Measurements from ENCODE around the gene DIPK1B.
"Not testable (repeated sequence)": the region's sequence is repeated elsewhere in the genome, so short reads cannot be mapped to it uniquely, and the experiment has no call there.

DIPK1B gene

GRCh38 chr9:136700304-136700703, 12.1 kb upstream of the DIPK1B start:
- no peak for DNase-seq

- DNase-seq: no peak
Observed at GRCh38 chr9:136700959-136701667, 11.3 kb upstream of the DIPK1B start.

DNA sequence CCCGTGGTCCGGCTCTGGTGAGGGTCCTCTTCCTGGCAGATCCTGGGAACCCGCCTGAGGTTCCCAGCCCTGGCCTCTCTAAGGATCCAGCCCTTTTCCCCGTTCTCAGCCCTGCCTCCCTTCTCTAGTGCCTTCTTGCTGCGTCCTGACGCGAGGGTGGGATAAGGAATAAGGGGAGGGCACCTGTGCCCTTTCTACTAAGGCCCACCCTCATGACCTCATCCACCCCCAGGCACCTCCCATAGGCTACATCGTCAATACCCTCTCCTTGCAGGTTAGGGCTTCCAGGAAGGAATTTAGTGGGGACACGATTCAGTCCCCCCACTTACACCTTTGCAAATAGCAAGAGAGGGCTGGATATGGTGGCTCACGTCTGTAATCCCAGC, 10.7 kb upstream of the DIPK1B start:
- DNase-seq: no peak

- DNase-seq: no peak
Observed at GRCh38 chr9:136703276-136703860, 9.0 kb upstream of the DIPK1B start.

- DNase-seq: not testable (repeated sequence)
Observed at GRCh38 chr9:136704741-136705140, 7.6 kb upstream of the DIPK1B start.

GRCh38 chr9:136705564-136705963, 6.8 kb upstream of the DIPK1B start:
- DNase-seq: no peak

- DNase-seq: no peak
Observed at GRCh38 chr9:136707011-136707410, 5.4 kb upstream of the DIPK1B start.

DNA sequence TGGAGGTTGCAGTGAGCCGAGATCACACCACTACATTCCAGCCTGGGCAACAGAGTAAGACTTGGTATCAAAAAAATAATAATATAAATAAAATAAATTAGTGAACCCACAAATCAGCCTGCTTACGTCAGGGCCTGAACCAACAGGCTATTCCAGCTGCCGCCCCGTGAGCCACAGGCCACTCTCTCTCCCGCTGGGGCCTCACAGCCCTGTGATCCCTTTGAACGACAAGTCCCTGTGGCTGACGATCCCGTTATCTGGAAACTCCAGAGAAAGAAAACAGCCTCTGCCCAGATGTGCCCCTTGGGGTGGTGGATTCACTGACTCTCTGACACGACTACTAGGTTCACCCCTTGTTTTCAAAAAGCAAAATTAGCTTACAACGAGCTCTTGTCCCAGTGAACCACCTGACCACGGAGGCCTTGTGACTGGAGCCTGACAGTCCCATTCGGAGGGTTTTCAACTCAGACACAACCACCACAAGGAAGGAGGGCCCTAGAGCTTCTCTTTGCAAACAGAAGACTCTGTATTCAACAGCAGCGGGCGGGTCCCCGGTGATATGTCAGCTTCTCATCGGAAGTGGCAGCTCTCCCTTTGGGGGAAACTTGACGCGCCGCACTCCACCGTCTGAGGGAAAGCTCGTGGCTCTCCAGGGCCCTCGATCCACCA, 4.4 kb upstream of the DIPK1B start:
- no peak for DNase-seq

- no peak for DNase-seq
Observed at GRCh38 chr9:136709454-136710109, 2.8 kb upstream of the DIPK1B start.

DNA sequence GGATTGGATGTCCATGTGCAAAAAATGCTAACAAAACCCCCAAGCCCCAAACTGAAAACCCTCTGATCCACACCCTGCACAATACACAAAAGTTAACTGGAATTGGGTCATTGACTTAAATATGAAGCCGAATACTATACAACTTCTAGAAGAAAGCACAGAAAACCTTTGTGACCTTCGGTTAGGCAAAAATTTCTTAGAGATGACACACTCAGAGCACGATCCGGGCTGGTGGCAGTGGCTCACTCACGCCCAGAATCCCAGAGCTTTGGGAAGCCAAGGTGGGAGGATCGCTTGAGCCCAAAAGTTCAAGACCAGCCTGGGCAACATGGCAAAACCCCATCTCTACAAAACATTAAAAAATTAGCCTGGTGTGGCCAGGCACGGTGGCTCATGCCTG, 1.8 kb upstream of the DIPK1B start:
- no peak for DNase-seq

GRCh38 chr9:136711219-136711648, 1.1 kb upstream of the DIPK1B start:
- DNase-seq: not testable (repeated sequence)

DNA sequence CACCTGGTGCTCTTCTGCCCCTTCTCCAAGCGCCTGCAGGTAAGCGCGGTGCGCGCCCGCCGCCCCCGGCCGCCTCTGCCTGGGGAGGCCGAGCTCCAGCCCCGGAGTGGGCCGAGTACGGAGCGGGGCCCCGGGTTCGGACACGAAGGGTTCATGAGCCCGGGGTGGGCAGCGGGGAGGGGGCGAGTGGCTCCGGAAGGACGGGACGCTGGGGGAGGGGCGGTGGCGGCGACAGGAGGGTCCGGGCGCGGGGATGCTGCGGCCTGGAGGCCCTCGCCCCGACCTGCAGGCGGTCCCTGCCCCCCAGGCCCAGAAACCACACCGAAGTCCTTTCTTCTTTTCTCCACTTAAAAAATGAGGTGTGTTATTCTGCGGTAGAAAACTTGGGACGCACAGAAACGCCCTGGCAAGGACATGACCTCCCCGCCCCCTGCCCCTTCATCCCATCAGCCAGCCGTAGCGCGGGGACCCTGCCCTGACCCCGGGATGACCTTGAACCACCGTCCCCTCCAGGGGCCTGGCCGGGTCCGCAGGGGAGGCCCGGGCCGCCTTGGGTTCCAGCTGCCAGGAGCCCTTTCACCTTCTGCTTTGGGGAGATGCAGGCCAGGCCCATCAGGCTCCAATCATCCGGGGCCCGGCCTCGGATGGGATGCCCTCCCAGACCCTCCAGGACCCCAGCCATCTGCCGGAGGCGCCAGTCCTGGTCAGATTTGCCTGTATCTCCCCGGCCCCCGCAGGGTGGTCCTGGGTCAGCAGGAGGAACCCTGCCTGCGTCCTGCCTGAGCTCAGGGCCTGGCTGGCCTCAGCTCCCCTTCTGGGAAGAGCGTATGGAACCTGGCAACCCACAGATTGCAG, 545 bp downstream of the DIPK1B start:
- DNase-seq: no peak

DNA sequence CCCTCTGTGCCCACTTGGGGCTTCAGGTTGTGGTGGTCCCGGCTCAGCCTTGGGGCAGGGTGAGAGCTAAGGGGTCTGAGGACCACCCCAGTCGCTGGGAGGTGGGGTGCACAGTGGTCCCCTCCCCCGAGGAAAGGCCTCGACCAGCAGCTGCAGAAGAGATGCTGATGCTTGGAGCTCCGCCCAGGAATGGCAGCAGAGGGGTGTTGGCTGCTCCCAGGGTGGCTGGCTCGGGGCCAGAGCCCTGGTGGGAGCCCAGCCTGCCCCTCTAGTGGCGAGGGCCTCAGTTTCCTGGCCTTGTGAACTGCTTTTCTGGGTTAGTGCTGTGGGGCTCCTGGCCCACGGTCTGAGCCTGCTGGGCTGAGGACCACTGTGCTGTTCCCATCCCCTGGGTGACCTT, 1.2 kb downstream of the DIPK1B start:
- no peak for DNase-seq

GRCh38 chr9:136714096-136714892, 1.9 kb downstream of the DIPK1B start:
- DNase-seq: no peak

DNA sequence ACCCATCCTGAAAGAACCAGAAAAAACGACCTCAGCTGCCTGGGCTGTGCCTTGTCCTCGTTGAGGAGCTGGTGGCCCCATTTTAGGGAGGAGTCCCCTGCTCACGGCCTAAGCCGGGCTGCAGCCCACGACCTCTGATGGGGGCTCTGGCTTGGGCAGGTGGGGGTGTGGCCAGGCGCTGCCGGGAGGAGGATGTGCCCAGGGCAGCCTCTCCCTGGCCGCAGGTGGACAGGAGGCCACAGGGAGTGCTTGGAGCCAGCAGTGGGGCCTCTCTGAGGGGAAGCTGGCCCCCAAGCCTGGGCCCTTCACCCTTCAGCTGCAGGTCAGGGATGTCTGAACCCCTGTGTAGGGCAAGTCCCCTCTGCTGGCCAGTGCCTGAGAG, 2.5 kb downstream of the DIPK1B start:
- no peak for DNase-seq

DNA sequence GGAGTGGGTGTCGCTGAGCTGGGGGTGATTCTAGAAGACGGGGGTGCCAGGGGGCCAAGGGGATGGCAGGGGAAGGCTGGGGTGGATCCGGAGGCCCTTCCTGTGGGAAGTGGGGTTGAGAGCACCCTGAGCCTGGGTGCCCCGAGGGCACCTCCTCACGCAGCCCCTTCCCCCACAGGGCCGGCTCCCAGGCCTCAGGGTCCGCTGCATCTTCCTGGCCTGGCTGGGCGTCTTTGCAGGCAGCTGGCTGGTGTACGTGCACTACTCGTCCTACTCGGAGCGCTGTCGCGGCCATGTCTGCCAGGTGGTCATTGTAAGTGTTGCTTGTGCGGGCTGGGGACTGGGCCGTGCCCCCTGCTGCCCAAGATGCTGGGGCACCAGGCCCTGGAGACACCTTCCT, 5.0 kb downstream of the DIPK1B start:
- no peak for DNase-seq

- DNase-seq: no peak
Observed at GRCh38 chr9:136718345-136719194, 6.2 kb downstream of the DIPK1B start.

DNA sequence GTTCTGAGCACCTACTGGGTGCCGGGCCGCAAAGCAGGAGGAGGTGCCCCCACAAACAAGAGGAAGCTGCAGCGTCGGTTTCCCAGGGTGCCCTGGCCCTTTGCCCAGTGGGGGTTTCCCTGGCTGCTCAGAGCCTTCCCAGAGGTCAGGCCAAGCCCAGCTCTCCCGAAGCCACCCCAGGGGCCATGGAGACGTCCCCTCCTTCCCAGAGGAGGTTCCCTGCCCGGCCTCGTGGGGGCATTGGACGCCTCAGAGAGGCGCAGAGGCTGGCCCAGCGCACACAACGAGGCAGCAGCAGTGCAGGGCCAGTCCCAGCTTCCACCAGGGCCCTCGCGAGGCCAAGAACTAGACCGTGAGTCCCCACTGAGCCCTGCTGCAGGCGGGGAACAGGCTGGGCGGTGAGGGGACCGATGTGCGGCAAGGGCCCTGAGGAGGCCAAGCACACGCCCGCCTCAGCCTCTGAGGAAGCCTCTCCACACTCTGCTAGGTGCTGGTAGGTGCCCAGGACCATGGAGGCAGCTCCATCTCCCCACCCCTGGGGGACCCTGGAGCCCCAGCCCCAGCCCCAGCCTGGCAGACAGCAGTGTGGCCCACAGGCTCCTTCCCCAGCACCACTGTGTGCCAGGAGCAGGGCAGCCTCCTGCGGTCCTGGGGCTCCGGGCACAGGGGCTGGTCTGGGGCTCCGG, 7.0 kb downstream of the DIPK1B start:
- DNase-seq: no peak

- no peak for DNase-seq
Observed at GRCh38 chr9:136720251-136720897, 8.0 kb downstream of the DIPK1B start.

GRCh38 chr9:136720898-136721338, 8.5 kb downstream of the DIPK1B start:
- DNase-seq: no peak

Measured in DMS79 (cell line).